SW480 (cell line): ENCODE results near the gene MEGF11.
A peak's percentile ranks its signal among the peaks of the same experiment; 100 is the strongest.

Experiments used
- DNase-seq: peaks from one replicate; pipeline ENCODE4 v3.0.0-alpha.2; 2016; ENCODE audit warnings: low spot score

The MEGF11 gene

GRCh38 chr15:66065325-66065724 lies 188.2 kb downstream of the MEGF11 start:
- DNase-seq = no peak

GRCh38 chr15:66063147-66063546 lies 190.4 kb downstream of the MEGF11 start:
- DNase-seq = no peak

- DNase-seq = no peak
Observed at GRCh38 chr15:66057089-66057488, 196.5 kb downstream of the MEGF11 start.

GRCh38 chr15:66053991-66054390 lies 199.6 kb downstream of the MEGF11 start:
- DNase-seq = no peak

GRCh38 chr15:66051833-66052232 lies 201.7 kb downstream of the MEGF11 start:
- no peak for DNase-seq

GRCh38 chr15:66050264-66050663 lies 203.3 kb downstream of the MEGF11 start:
- no peak for DNase-seq

- DNase-seq = no peak
Observed at GRCh38 chr15:66049353-66049752, 204.2 kb downstream of the MEGF11 start.

- DNase-seq = no peak
Observed at GRCh38 chr15:66047321-66048024, 206.1 kb downstream of the MEGF11 start.

- no peak for DNase-seq
Observed at GRCh38 chr15:66046751-66047150, 206.8 kb downstream of the MEGF11 start.

- no peak for DNase-seq
Observed at GRCh38 chr15:66046326-66046725, 207.2 kb downstream of the MEGF11 start.

GRCh38 chr15:66045542-66045941 lies 208.0 kb downstream of the MEGF11 start:
- no peak for DNase-seq

GRCh38 chr15:66044837-66045236 lies 208.7 kb downstream of the MEGF11 start:
- DNase-seq = no peak

- peak; percentile 25 for DNase-seq
Observed at GRCh38 chr15:66043264-66043663, 210.3 kb downstream of the MEGF11 start.

GRCh38 chr15:66042624-66043023 lies 210.9 kb downstream of the MEGF11 start:
- no peak for DNase-seq

- no peak for DNase-seq
Observed at GRCh38 chr15:66041276-66041675, 212.3 kb downstream of the MEGF11 start.

GRCh38 chr15:66040211-66040892 lies 213.2 kb downstream of the MEGF11 start:
- no peak for DNase-seq

GRCh38 chr15:66039117-66039871 lies 214.3 kb downstream of the MEGF11 start:
- DNase-seq = peak; percentile 46

- DNase-seq = peak; percentile 41
Observed at GRCh38 chr15:66038387-66039116, 215.0 kb downstream of the MEGF11 start.

GRCh38 chr15:66036859-66037258 lies 216.7 kb downstream of the MEGF11 start:
- no peak for DNase-seq

- no peak for DNase-seq
Observed at GRCh38 chr15:66035901-66036300, 217.6 kb downstream of the MEGF11 start.

- DNase-seq = no peak
Observed at GRCh38 chr15:66033143-66033542, 220.4 kb downstream of the MEGF11 start.

GRCh38 chr15:66032006-66032405 lies 221.5 kb downstream of the MEGF11 start:
- DNase-seq = no peak
